ENCODE data around the gene NPHP4. TPM values are rescaled to one million over a fixed set of nuclear protein-coding genes. Genes with fewer than 3 reads are reported as not detected.

NPHP4 gene
- total RNA-seq, 1 donor from 2014 or later = 3.7 TPM

- no peak for TF ChIP-seq CTCF (IDR thresholded peaks at IDR 0.05; ENCODE audit: borderline replicate concordance)
- Histone ChIP-seq H3K4me1 (no peaks in the 10 kb centered on the region), H3K36me3 (no peaks in the 10 kb centered on the region), H3K27me3 (ENCODE audit: low read depth) (peaks cover 73% of the 10 kb centered on the region), H3K27ac (replicated peaks) (no peak overlapping the region), H3K9me3 (replicated peaks) (peaks cover 5% of the 10 kb centered on the region), H3K4me3 (no peak overlapping the region)
- DNase-seq = no peak
- intact Hi-C loops (cut with micrococcal nuclease) = no loop called here
Observed at GRCh38 chr1:5813480-5813879, 178.7 kb downstream of the NPHP4 start.

Small RNA genes within 50 kb of the gene (microRNA-seq; reads per million reads assigned to microRNA genes)
- gene MIR4689 = not detected

Other genes starting within 250 kb of the NPHP4 start
- 31.0 TPM for gene KCNAB2, start 53.5 kb upstream of the NPHP4 start, total RNA-seq
- gene CHD5, start 187.9 kb upstream of the NPHP4 start, total RNA-seq = 0.19 TPM
- 250 TPM for gene RPL22, start 207.2 kb upstream of the NPHP4 start, total RNA-seq
- 83.3 TPM for gene RNF207, start 213.7 kb upstream of the NPHP4 start, total RNA-seq
- 70.3 TPM for gene ICMT, start 243.5 kb upstream of the NPHP4 start, total RNA-seq

All from left ventricle myocardium inferior (tissue), 1 donor.